Measurements from ENCODE around the gene ZNF581. TPM values are rescaled to one million over a fixed set of nuclear protein-coding genes. Genes with fewer than 3 reads are reported as not detected.

ZNF581 gene
- total and polyA plus RNA-seq, 4 donors, result 2.1 to 7.3 (median 5.2) TPM

- no peak for TF ChIP-seq REST (IDR thresholded peaks at IDR 0.05)
- TF ChIP-seq MAX (IDR thresholded peaks at IDR 0.05), result no peak
Measured at GRCh38 chr19:55614711-55615542, 28.5 kb upstream of the ZNF581 start (continued).

GRCh38 chr19:55615543-55616394 lies 27.7 kb upstream of the ZNF581 start:
- Histone ChIP-seq H3K9me3 (ENCODE audit: control insufficient read depth in 4 of 4, low read length in 3 of 4) (no peaks in the 10 kb centered on the region), H3K36me3 (ENCODE audit: control insufficient read depth in 4 of 4, insufficient read depth in 3 of 4, low read depth in 1 of 4, low read length in 3 of 4) (peaks cover 0 to 20% (median 11%) of the 10 kb centered on the region in 4 donors), H3K9ac (ENCODE audit: low read depth in 1 of 2, low read length in 2 of 2) (no peak overlapping the region), H3K27ac (ENCODE audit: low read depth in 1 of 2, low read length in 2 of 2) (no peak overlapping the region), H3K27me3 (ENCODE audit: control insufficient read depth in 4 of 4, insufficient read depth in 4 of 4, low read length in 3 of 4) (no peaks in the 10 kb centered on the region), H3K4me3 (ENCODE audit: low read depth in 1 of 3, low read length in 3 of 3) (no peak overlapping the region), H3K4me1 (ENCODE audit: control insufficient read depth in 4 of 4, insufficient read depth in 4 of 4, low read length in 3 of 4) (no peaks in the 10 kb centered on the region)
- 97% methylated on average over 88 of the region's 88 CpGs for WGBS
- no peak for DNase-seq (ENCODE audit: low spot score)
- TF ChIP-seq YY1 (IDR thresholded peaks at IDR 0.05) (no peak), ZBTB33 (IDR thresholded peaks at IDR 0.05) (no peak), REST (IDR thresholded peaks at IDR 0.05) (no peak), FOXA1 (IDR thresholded peaks at IDR 0.05) (no peak), HNF4G (IDR thresholded peaks at IDR 0.05) (no peak), TAF1 (conservative IDR thresholded peaks at IDR 0.05) (no peak), EGR1 (IDR thresholded peaks at IDR 0.05; ENCODE audit: low read depth in 2 of 2) (no peak), SP1 (IDR thresholded peaks at IDR 0.05) (no peak), RAD21 (IDR thresholded peaks at IDR 0.05) (no peak)

Data from liver (tissue), 9 donors.